Measurements from ENCODE around the gene DUSP6. TPM values are rescaled to one million over a fixed set of nuclear protein-coding genes. Genes with fewer than 3 reads are reported as not detected.

The DUSP6 gene
- total and polyA plus RNA-seq, 2 of the 8 experiments (the other 6 are each of a cell fraction or from before 2014, with no cell fraction given) = 99.3 to 179 TPM

- ChIA-PET CTCF (ENCODE audit: partially characterized antibody) (interaction anchor here (0.7 to 1.5 kb wide), 3 partner anchors 50 to 226 kb away, joined by 3 to 4 read pairs (median 3); no protein-coding TSS in a partner anchor), POLR2A (ENCODE audit: partially characterized antibody) (interaction anchor here (1.0 to 1.2 kb wide), 2 partner anchors 23 to 26 kb away, joined by 4 read pairs; partner anchors contain the start of gene DUSP6)
- Histone ChIP-seq H3K27ac (ENCODE audit: low read depth, low read length) (no peak overlapping the region), H4K5ac (ENCODE audit: insufficient read length, low read depth, low read length) (no peak overlapping the region), H4K91ac (replicated peaks; ENCODE audit: insufficient read length, low read length) (no peak overlapping the region), H3K79me1 (ENCODE audit: low read depth, low read length) (no peaks in the 10 kb centered on the region), H4K8ac (ENCODE audit: extremely low read depth, insufficient read depth, low read length) (no peak overlapping the region), H3K18ac (ENCODE audit: extremely low read depth, low read length) (no peak overlapping the region), H3K4me2 (ENCODE audit: insufficient read depth in 1 of 2, low read depth in 2 of 2, low read length in 2 of 2) (no peak overlapping the region), H3K4me1 (replicated peaks in 1 of 4; ENCODE audit: control insufficient read depth in 3 of 4, insufficient read depth in 4 of 4, low read length in 3 of 4) (peaks cover 0 to 4% (median under 1%) of the 10 kb centered on the region in 4 experiments; a peak in 2 of 7 replicates), H3K36me3 (ENCODE audit: control insufficient read depth in 2 of 4, insufficient read depth in 4 of 4, low read length in 3 of 4) (no peaks in the 10 kb centered on the region), H3K14ac (ENCODE audit: insufficient read length) (no peak overlapping the region), H2BK5ac (ENCODE audit: low read depth, low read length) (no peak overlapping the region), H3K9ac (replicated peaks in 1 of 4; ENCODE audit: extremely low read depth in 1 of 4, low read depth in 3 of 4, low read length in 3 of 4) (no peak overlapping the region), H4K20me1 (replicated peaks in 1 of 2; ENCODE audit: control insufficient read depth in 1 of 2, insufficient read depth in 2 of 2, low read length in 2 of 2) (no peaks in the 10 kb centered on the region), H3K56ac (replicated peaks; ENCODE audit: insufficient read length, low read depth, low read length) (no peak overlapping the region), H3K23me2 (ENCODE audit: low read depth, low read length) (no peaks in the 10 kb centered on the region; the same call in 1 of the 2 replicates), H3K9me3 (ENCODE audit: insufficient read depth in 2 of 2, low read depth in 1 of 2, low read length in 1 of 2) (no peaks in the 10 kb centered on the region), H3K27me3 (replicated peaks in 1 of 4; ENCODE audit: control insufficient read depth in 3 of 4, extremely low read depth in 1 of 4, insufficient read depth in 3 of 4, low read length in 3 of 4) (no peaks in the 10 kb centered on the region), H2BK20ac (ENCODE audit: low read length) (no peak overlapping the region), H2AK5ac (ENCODE audit: low read depth, low read length) (no peak overlapping the region), H2BK120ac (replicated peaks; ENCODE audit: low read depth, low read length) (no peak overlapping the region), H3K23ac (ENCODE audit: insufficient read length) (no peak overlapping the region), H2AFZ (ENCODE audit: low read length) (no peak overlapping the region), H3K79me2 (ENCODE audit: control insufficient read depth in 1 of 2, insufficient read depth in 2 of 2, low read length in 2 of 2) (no peaks in the 10 kb centered on the region), H2BK12ac (ENCODE audit: low read depth, low read length) (no peak overlapping the region), H2BK15ac (ENCODE audit: low read length) (no peak overlapping the region), H3K4me3 (ENCODE audit: extremely low read depth in 1 of 4, insufficient read depth in 2 of 4, low read depth in 3 of 4, low read length in 4 of 4) (no peak overlapping the region), H3K4ac (replicated peaks; ENCODE audit: insufficient read length, low read depth, low read length) (no peak overlapping the region)
- FAIRE-seq = no peak
- DNase-seq (ENCODE audit: low read depth in 1 of 2, low spot score in 2 of 2) = no peak
- TF ChIP-seq TBP (IDR thresholded peaks at IDR 0.05; ENCODE audit: low read depth, low read length) (no peak), SP4 (IDR thresholded peaks at IDR 0.05; ENCODE audit: low read length) (no peak), ATF3 (IDR thresholded peaks at IDR 0.05; ENCODE audit: insufficient read depth, low read depth, low read length) (no peak), TEAD4 (IDR thresholded peaks at IDR 0.05; ENCODE audit: low read depth, low read length) (no peak), SRF (IDR thresholded peaks at IDR 0.05; ENCODE audit: low read depth, low read length) (peak; percentile 80)
- 77% methylated on average over 9 of the region's 9 CpGs; no CpG with 5 or more reads in 1 of the 2 experiments for WGBS, 2 experiments (ENCODE audit: extremely low coverage in 1 of 2, insufficient coverage in 1 of 2, insufficient read length in 1 of 2, insufficient replicate concordance in 2 of 2, low coverage in 1 of 2, low lambda C conversion rate in 2 of 2, missing lambda C conversion rate in 1 of 2)
These were observed 25.9 kb downstream of the DUSP6 start for GRCh38 chr12:89326239-89327040.
